ENCODE results near the gene CCR5.

The CCR5 gene

GRCh38 chr3:46412786-46413298 lies 42.1 kb downstream of the CCR5 start:
- no peak overlapping the region for H3K4me3 ChIP-seq (ENCODE audit: low read length)
- TF ChIP-seq, protein P1, sequence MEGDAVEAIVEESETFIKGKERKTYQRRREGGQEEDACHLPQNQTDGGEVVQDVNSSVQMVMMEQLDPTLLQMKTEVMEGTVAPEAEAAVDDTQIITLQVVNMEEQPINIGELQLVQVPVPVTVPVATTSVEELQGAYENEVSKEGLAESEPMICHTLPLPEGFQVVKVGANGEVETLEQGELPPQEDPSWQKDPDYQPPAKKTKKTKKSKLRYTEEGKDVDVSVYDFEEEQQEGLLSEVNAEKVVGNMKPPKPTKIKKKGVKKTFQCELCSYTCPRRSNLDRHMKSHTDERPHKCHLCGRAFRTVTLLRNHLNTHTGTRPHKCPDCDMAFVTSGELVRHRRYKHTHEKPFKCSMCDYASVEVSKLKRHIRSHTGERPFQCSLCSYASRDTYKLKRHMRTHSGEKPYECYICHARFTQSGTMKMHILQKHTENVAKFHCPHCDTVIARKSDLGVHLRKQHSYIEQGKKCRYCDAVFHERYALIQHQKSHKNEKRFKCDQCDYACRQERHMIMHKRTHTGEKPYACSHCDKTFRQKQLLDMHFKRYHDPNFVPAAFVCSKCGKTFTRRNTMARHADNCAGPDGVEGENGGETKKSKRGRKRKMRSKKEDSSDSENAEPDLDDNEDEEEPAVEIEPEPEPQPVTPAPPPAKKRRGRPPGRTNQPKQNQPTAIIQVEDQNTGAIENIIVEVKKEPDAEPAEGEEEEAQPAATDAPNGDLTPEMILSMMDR (IDR thresholded peaks at IDR 0.05; ENCODE audit: insufficient read depth, low read depth, low read length, missing control alignments) = no peak
- no peak for DNase-seq (ENCODE audit: low read depth)

DNA sequence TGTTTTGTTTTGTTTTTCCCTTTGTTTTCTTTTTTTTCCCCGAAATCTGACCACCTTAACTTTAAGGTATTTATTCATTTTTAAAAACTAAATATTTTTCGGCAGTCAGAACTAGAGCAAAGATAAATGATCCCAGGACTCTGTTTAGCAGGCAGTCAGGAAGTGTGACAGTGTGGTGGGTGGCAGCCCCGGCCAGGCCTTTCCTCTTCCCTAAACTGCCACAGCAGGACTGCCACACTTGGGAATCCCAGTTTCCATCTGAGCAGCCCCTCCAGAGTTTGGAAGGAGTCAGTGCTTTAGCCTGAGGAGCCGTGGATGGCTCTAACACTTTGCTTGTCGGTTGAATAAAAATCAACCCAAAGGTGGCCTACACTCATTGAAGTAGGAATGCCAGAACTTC lies 43.2 kb downstream of the CCR5 start:
- TF ChIP-seq, protein P1 (IDR thresholded peaks at IDR 0.05; ENCODE audit: insufficient read depth, low read depth, low read length, missing control alignments) = no peak
- no peak for DNase-seq (ENCODE audit: low read depth)
- no peak overlapping the region for H3K4me3 ChIP-seq (ENCODE audit: low read length)

GRCh38 chr3:46414739-46415138 lies 44.0 kb downstream of the CCR5 start:
- no peak for DNase-seq (ENCODE audit: low read depth)
- no peak overlapping the region for H3K4me3 ChIP-seq (ENCODE audit: low read length)
- TF ChIP-seq, protein P1 (IDR thresholded peaks at IDR 0.05; ENCODE audit: insufficient read depth, low read depth, low read length, missing control alignments) = no peak

- H3K4me3 ChIP-seq (ENCODE audit: low read length) = no peak overlapping the region
- DNase-seq (ENCODE audit: low read depth) = no peak
- TF ChIP-seq, protein P1 (IDR thresholded peaks at IDR 0.05; ENCODE audit: insufficient read depth, low read depth, low read length, missing control alignments) = no peak
Observed at GRCh38 chr3:46416125-46416810, 45.5 kb downstream of the CCR5 start.

DNA sequence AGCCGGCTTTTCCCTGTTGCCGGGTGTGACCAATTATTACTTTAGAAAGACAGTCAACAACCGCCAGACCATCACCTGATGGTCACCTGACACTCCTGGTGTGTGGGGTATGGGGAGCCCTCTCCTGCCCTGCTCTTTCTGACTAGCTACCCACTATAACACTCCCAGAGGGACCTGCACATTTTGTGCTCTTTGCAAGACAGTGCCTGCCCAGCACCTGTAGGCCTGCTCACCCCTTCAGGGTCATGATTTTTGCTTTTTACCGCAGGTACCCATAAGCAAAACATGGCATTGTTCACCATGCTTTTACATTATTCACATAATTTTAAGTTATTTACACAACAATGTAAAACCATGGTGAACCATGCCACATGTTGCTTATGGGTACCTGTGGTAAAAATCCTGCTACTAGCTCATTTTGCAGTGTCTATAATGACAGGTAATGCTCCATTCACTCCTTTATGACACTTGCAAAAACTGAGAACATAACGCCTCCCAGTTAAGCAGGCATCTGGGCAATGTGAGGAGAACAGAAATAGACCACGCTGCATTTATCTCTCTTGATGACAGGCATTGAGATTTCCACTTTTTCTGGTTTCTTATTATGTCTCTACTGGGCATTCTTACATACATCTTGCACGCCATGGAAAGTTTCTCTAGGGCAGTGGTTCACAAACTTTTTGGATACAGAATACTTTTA lies 46.2 kb downstream of the CCR5 start:
- DNase-seq (ENCODE audit: low read depth) = no peak
- TF ChIP-seq, protein P1 (IDR thresholded peaks at IDR 0.05; ENCODE audit: insufficient read depth, low read depth, low read length, missing control alignments) = no peak
- H3K4me3 ChIP-seq (ENCODE audit: low read length) = no peak overlapping the region

- no peak overlapping the region for H3K4me3 ChIP-seq (ENCODE audit: low read length)
- TF ChIP-seq, protein P1 (IDR thresholded peaks at IDR 0.05; ENCODE audit: insufficient read depth, low read depth, low read length, missing control alignments) = no peak
- DNase-seq (ENCODE audit: low read depth) = no peak
Observed at GRCh38 chr3:46417841-46418611, 47.3 kb downstream of the CCR5 start.
